GM18909 (cell line): ENCODE data around the gene SNAP29.
"Not testable (repeated sequence)": the region's sequence is repeated elsewhere in the genome, so short reads cannot be mapped to it uniquely, and the experiment has no call there.

Source experiments
- ATAC-seq: cut with Tn5 transposase; IDR thresholded peaks from one replicate; pipeline ENCODE4 v1.9.1; 2021; ENCODE audit warnings: mild to moderate bottlenecking; ENCODE audit not compliant: unreplicated experiment, poor library complexity

Gene SNAP29

GRCh38 chr22:20926243-20926642 lies 67.4 kb downstream of the SNAP29 start:
- no peak for ATAC-seq

- no peak for ATAC-seq
Observed at GRCh38 chr22:20927940-20928572, 69.2 kb downstream of the SNAP29 start.

DNA sequence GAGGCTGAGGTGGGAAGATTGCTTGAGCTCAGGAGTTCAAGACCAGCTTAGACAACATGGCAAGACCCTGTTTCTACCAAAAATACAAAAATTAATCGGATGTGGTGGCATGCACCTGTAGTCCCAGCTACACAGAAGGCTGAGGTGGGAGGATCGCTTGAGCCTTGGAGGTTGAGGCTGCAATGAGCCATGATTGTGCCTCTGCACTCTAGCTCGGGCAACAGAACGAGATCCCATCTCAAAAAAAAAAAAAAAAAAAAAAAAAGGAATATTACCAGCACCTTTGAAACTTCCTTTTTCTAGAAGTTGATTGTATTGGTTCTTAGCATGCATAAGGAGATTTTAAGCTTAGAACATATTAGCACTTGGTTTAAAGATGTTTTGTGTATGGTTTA lies 69.8 kb downstream of the SNAP29 start:
- ATAC-seq = no peak

DNA sequence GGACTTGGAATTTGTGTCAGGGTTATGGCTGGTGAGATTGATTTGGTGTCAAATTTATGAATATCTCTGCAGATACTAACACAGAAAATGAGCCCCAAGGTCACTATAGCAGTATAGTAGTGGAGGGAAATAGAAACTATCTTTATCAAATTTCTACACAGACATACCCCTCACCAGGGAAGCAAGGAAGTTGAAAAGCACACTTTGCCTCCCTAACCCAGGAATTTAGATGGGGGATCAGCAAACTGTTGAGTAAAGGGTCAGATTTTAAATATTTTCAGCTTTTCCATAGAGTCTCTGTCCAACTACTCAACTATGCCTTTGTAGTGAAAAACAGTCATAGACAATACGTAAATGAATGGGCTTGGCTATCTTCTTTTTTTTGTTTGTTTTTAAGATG lies 71.2 kb downstream of the SNAP29 start:
- ATAC-seq = no peak

GRCh38 chr22:20930435-20930834 lies 71.6 kb downstream of the SNAP29 start:
- not testable (repeated sequence) for ATAC-seq

DNA sequence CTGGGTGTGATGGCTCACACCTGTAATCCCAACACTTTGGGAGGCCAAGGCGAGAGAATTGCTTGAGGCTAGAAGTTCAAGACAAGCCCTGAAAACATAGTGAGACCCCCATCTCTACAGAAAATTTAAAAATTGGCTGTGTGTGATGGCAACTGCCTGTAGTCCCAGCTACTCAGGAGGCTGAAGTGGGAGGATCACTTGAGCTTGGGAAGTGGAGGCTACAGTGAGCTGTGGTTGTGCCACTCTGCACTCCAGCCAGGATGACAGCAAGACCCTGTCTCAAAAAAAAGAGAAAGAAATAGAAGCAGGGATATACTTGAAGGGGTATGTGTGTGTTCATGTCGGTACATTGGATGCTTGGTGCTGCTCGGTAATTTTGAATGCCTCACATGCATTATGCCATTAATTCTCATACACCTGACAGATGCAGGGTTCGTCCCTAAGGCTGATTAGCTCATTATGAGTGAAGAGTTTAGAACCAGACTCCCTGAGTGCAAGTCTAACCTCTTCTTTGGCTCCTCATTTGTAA lies 72.4 kb downstream of the SNAP29 start:
- no peak for ATAC-seq

GRCh38 chr22:20933910-20934309 lies 75.1 kb downstream of the SNAP29 start:
- ATAC-seq = no peak

- ATAC-seq = not testable (repeated sequence)
Observed at GRCh38 chr22:20935049-20935448, 76.2 kb downstream of the SNAP29 start.

- ATAC-seq = not testable (repeated sequence)
Observed at GRCh38 chr22:20935780-20936539, 77.2 kb downstream of the SNAP29 start.

- ATAC-seq = no peak
Observed at GRCh38 chr22:20937031-20937793, 78.4 kb downstream of the SNAP29 start.

DNA sequence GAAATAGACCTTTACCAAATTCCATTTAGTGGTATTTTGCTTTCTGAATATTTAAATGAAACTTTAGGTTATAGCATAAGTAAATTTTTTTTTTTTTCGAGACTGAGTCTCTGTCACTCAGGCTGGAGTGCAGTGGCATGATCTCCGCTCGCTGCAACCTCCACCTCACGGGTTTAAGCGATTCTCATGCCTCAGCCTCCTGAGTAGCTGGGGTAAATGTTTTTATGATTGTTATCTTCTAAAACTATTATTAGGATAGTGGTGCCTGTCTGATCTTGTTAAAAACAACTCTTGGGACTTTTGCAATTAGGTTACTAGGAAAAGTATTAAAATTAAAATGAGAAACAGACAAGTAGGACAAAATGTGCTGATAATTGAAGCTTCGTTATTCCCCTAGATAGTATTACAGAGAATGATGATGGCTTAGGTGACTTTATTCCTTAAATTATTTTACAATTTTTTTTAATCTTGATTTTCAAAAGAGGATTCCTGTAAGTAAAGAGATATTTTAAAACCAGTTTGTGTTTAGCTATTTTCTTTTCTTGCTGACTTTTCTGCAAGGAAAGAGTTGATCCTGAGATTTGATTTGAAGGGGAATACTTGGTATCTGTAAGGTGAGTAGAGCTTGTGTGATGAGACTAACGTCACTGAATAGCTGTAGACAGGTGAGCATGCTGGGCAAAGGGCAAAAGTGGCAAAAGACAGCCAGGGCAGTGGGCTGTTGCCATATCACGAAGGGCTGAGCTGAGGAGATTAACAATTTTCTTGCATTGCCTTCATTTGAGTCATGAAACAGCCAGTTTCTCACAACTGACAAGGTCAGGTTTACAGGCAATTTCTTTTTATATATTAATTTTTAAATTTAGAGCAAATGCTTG lies 79.2 kb downstream of the SNAP29 start:
- ATAC-seq = no peak

DNA sequence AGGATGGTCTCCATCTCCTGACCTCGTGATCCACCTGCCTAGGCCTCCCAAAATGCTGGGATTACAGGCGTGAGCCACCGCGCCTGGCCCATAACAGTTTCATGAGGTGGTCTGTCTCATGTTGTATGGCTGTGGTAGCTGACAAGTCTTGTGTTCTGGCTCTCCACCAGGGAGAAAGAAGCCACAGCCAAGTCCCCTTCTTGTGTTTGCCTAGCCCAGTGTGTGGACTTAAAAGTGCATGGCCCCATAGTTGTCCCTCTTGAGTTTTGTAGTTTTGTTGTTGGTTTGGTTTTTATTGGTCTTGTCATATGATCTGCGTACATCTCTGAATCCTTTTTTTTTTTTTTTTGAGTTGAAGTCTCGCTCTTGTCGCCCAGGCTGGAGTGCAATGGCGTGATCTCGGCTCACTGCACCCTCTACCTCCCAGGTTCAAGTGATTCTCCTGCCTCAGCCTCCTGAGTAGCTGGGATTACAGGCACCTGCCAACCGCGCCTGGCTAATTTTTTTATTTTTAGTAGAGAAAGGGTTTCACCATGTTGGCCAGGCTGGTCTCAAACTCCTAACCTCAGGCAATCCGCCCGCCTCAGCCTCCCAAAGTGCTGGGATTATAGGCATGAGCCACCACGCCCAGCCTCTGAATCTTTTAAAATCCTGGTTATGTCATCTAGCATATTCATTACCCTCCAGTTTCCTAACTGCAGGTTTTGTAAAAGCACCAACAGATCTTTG lies 80.8 kb downstream of the SNAP29 start:
- not testable (repeated sequence) for ATAC-seq

- no peak for ATAC-seq
Observed at GRCh38 chr22:20940186-20940651, 81.4 kb downstream of the SNAP29 start.
